ENCODE measurements around the gene C16orf87. TPM values are rescaled to one million over a fixed set of nuclear protein-coding genes. Genes with fewer than 3 reads are reported as not detected.
A peak's percentile ranks its signal among the peaks of the same experiment; 100 is the strongest.

Gene C16orf87, protein sequence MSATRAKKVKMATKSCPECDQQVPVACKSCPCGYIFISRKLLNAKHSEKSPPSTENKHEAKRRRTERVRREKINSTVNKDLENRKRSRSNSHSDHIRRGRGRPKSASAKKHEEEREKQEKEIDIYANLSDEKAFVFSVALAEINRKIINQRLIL
- 1 to 10 TPM; 4.4 to 6.2 TPM for total RNA-seq
- 10 to 100 TPM in 1 of 2 donors, 1 to 10 TPM in 1; 4.1 to 12.9 TPM for polyA plus RNA-seq

- Histone ChIP-seq H3K9ac (ENCODE audit: low read depth in 1 of 2, low read length in 2 of 2) (peak within 1 kb of the TSS; percentile 77 to 93), H3K27ac (ENCODE audit: low read depth in 1 of 2, low read length in 2 of 2) (peak within 1 kb of the TSS; percentile 89 to 92), H3K4me3 (ENCODE audit: low read depth in 1 of 3, low read length in 3 of 3) (peak within 1 kb of the TSS; percentile 80 to 87 (median 84)), H3K9me3 (ENCODE audit: control insufficient read depth in 4 of 4, low read length in 3 of 4) (no peaks in the 10 kb centered on the region), H3K27me3 (ENCODE audit: control insufficient read depth in 4 of 4, insufficient read depth in 4 of 4, low read length in 3 of 4) (no peaks in the 10 kb centered on the region), H3K36me3 (ENCODE audit: control insufficient read depth in 4 of 4, insufficient read depth in 3 of 4, low read depth in 1 of 4, low read length in 3 of 4) (no peaks in the 10 kb centered on the region), H3K4me1 (ENCODE audit: control insufficient read depth in 4 of 4, insufficient read depth in 4 of 4, low read length in 3 of 4) (peaks cover 3 to 16% (median 6%) of the 10 kb centered on the region in 4 donors)
- TF ChIP-seq FOXA2 (IDR thresholded peaks at IDR 0.05) (no peak), REST (IDR thresholded peaks at IDR 0.05) (peak; percentile 27), RAD21 (IDR thresholded peaks at IDR 0.05) (peak in 1 of 2 donors; percentile 10), YY1 (IDR thresholded peaks at IDR 0.05) (peak; percentile 75), SP1 (IDR thresholded peaks at IDR 0.05) (peak; percentile 69), RXRA (IDR thresholded peaks at IDR 0.05) (no peak)
- TF ChIP-seq, protein P1, sequence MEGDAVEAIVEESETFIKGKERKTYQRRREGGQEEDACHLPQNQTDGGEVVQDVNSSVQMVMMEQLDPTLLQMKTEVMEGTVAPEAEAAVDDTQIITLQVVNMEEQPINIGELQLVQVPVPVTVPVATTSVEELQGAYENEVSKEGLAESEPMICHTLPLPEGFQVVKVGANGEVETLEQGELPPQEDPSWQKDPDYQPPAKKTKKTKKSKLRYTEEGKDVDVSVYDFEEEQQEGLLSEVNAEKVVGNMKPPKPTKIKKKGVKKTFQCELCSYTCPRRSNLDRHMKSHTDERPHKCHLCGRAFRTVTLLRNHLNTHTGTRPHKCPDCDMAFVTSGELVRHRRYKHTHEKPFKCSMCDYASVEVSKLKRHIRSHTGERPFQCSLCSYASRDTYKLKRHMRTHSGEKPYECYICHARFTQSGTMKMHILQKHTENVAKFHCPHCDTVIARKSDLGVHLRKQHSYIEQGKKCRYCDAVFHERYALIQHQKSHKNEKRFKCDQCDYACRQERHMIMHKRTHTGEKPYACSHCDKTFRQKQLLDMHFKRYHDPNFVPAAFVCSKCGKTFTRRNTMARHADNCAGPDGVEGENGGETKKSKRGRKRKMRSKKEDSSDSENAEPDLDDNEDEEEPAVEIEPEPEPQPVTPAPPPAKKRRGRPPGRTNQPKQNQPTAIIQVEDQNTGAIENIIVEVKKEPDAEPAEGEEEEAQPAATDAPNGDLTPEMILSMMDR (IDR thresholded peaks at IDR 0.05; ENCODE audit: low read depth, low read length, missing input control) = no peak
- WGBS = under 1% methylated on average over 94 of the region's 94 CpGs
- peak; percentile 90 for DNase-seq (ENCODE audit: low spot score)
Measured at GRCh38 chr16:46830902-46831647, at the start of gene C16orf87. C16orf87 (minus strand) TSS chr16:46831180; CDS start chr16:46831149, 31 bp downstream.

DNA sequence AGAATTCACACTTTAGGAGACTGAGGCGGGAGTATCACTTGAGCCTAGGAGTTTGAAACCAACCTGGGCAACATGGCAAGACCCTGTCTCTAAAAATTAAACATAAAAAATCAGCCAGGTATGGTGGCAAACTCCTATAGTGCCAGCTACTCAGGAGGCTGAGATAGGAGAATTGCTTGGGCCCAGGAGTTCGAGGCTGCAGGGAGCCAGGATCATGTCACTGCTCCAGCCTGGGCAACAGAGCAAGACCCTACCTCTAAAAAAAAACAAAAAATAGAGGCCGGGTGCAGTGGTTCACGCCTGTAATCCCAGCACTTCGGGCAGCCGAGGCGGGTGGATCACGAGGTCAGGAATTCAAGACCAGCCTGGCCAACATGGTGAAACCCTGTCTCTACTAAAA, 44.3 kb upstream of the C16orf87 start:
- TF ChIP-seq SP1 (IDR thresholded peaks at IDR 0.05) (no peak), FOXA2 (IDR thresholded peaks at IDR 0.05) (no peak), JUND (IDR thresholded peaks at IDR 0.05) (no peak), YY1 (IDR thresholded peaks at IDR 0.05) (no peak), NR2F2 (IDR thresholded peaks at IDR 0.05) (no peak), MAX (IDR thresholded peaks at IDR 0.05) (no peak), EGR1 (IDR thresholded peaks at IDR 0.05; ENCODE audit: low read depth in 2 of 2) (no peak), FOXA1 (IDR thresholded peaks at IDR 0.05) (no peak), HNF4A (conservative IDR thresholded peaks at IDR 0.05) (no peak), GABPA (IDR thresholded peaks at IDR 0.05 in 1 of 2, conservative IDR thresholded peaks at IDR 0.05 in 1 of 2) (no peak), ATF3 (IDR thresholded peaks at IDR 0.05) (no peak)
- TF ChIP-seq, protein P1 (IDR thresholded peaks at IDR 0.05; ENCODE audit: low read depth, low read length, missing input control) = no peak
- TF ChIP-seq, protein P2, sequence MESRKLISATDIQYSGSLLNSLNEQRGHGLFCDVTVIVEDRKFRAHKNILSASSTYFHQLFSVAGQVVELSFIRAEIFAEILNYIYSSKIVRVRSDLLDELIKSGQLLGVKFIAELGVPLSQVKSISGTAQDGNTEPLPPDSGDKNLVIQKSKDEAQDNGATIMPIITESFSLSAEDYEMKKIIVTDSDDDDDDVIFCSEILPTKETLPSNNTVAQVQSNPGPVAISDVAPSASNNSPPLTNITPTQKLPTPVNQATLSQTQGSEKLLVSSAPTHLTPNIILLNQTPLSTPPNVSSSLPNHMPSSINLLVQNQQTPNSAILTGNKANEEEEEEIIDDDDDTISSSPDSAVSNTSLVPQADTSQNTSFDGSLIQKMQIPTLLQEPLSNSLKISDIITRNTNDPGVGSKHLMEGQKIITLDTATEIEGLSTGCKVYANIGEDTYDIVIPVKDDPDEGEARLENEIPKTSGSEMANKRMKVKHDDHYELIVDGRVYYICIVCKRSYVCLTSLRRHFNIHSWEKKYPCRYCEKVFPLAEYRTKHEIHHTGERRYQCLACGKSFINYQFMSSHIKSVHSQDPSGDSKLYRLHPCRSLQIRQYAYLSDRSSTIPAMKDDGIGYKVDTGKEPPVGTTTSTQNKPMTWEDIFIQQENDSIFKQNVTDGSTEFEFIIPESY (IDR thresholded peaks at IDR 0.05) = no peak

More for the DNA sequence above, 44.3 kb upstream of the C16orf87 start:
- H3K27ac ChIP-seq (ENCODE audit: low read depth in 1 of 2, low read length in 2 of 2) = no peak overlapping the region
- no peaks in the 10 kb centered on the region for H3K27me3 ChIP-seq (ENCODE audit: control insufficient read depth in 4 of 4, insufficient read depth in 4 of 4, low read length in 3 of 4)
- H3K9ac ChIP-seq (ENCODE audit: low read depth in 1 of 2, low read length in 2 of 2) = no peak overlapping the region
- H3K36me3 ChIP-seq (ENCODE audit: control insufficient read depth in 4 of 4, insufficient read depth in 3 of 4, low read depth in 1 of 4, low read length in 3 of 4) = no peaks in the 10 kb centered on the region
- DNase-seq (ENCODE audit: low spot score) = no peak
- H3K9me3 ChIP-seq (ENCODE audit: control insufficient read depth in 4 of 4, low read length in 3 of 4) = no peaks in the 10 kb centered on the region
- H3K4me1 ChIP-seq (ENCODE audit: control insufficient read depth in 4 of 4, insufficient read depth in 4 of 4, low read length in 3 of 4) = peaks cover 3 to 18% (median 6%) of the 10 kb centered on the region in 4 donors
- 95% methylated on average over 8 of the region's 8 CpGs for WGBS
- H3K4me3 ChIP-seq (ENCODE audit: low read depth in 1 of 3, low read length in 3 of 3) = no peak overlapping the region
